Spinal cord (tissue), 10 donors: Measurements from ENCODE around the gene MARCHF5. TPM values are rescaled to one million over a fixed set of nuclear protein-coding genes. Genes with fewer than 3 reads are reported as not detected.

Experiments
- DNase-seq, 6 donors: peaks; one replicate each; pipeline versions ENCODE4 v3.0.0 to v3.0.0-alpha.2; 2013 to 2015; ENCODE audit warnings: low spot score in 6 of 6, low read depth in 4 of 6
- H3K27ac ChIP-seq: one replicate; pipeline ENCODE4 v1.5.1; 2013; ENCODE audit warnings: low read depth, low read length, control low read depth
- H3K27me3 ChIP-seq: one replicate; pipeline ENCODE4 v1.6.1; 2013; ENCODE audit warnings: low read length; ENCODE audit not compliant: control insufficient read depth, insufficient read depth
- H3K36me3 ChIP-seq: one replicate; pipeline ENCODE4 v1.6.1; 2013; ENCODE audit warnings: low read length; ENCODE audit not compliant: control insufficient read depth, insufficient read depth
- H3K4me1 ChIP-seq: one replicate; pipeline ENCODE4 v1.6.1; 2013; ENCODE audit warnings: low read length; ENCODE audit not compliant: control insufficient read depth, insufficient read depth
- H3K4me3 ChIP-seq: one replicate; pipeline ENCODE4 v1.5.1; 2013; ENCODE audit warnings: low read depth, low read length, control low read depth
- H3K9me3 ChIP-seq: one replicate; pipeline ENCODE4 v1.6.1; 2013; ENCODE audit warnings: low read length; ENCODE audit not compliant: control insufficient read depth, insufficient read depth
- whole genome bisulfite sequencing: methylation state at CpG from one replicate; pipeline ENCODE4 v1.1.5; 2013; ENCODE audit warnings: missing lambda C conversion rate; ENCODE audit not compliant: insufficient coverage; 5-methylcytosine and 5-hydroxymethylcytosine counted together
- polyA plus RNA-seq, 2 donors: library from polyadenylated mRNA; unstranded; fragments of 120-200 nt; gene quantifications; one replicate each; pipeline ENCODE4 v1.2.1, GENCODE V29; 2013; ENCODE audit not compliant: insufficient read length in 2 of 2
- total RNA-seq, 2 donors: library from RNA; depleted of rRNA in 1 of 2; stranded (reverse); fragments of 120-200 nt in 1 of 2; fragments of >200 nt in 1 of 2; gene quantifications; one replicate each; pipeline versions ENCODE4 v1.2.3 to v1.2.4, GENCODE V29; 2013 to 2014
- donor health status: healthy.

Gene MARCHF5
- total and polyA plus RNA-seq, 4 donors, result 21.0 to 62.7 (median 41.9) TPM

DNA sequence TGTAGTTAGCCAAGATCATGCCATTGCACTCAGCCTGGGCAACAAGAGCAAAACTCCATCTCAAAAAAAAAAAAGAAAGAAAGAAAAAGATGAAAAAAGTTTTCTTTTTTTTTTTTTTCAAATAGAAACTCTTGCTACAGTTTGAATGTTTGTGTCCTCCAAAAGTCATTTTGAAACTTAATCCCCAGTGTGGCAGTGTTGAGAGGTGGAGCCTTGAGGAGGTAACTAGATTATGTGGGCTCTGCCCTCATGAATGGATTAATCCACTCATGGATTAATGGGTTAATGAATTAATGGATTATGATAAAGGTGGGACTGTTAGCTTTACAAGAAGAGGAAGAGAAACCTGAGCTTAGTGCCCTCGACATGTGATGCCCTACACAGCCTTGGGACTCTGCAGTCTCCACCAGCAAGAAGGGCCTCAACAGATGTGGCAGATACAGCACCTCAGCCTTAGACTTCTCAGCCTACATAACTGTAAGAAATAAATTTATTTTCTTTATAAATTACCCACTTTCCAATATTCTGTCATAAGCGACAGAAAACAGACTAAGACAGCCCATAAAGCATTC lies 25.2 kb upstream of the MARCHF5 start:
- no peaks in the 10 kb centered on the region for H3K9me3 ChIP-seq
- no peak for DNase-seq
- no peaks in the 10 kb centered on the region for H3K27me3 ChIP-seq
- H3K27ac ChIP-seq, result no peak overlapping the region
- H3K4me1 ChIP-seq, result no peaks in the 10 kb centered on the region
- H3K36me3 ChIP-seq, result no peaks in the 10 kb centered on the region
- H3K4me3 ChIP-seq, result no peak overlapping the region
- no CpG with 5 or more reads among the region's 2 CpGs for WGBS

DNA sequence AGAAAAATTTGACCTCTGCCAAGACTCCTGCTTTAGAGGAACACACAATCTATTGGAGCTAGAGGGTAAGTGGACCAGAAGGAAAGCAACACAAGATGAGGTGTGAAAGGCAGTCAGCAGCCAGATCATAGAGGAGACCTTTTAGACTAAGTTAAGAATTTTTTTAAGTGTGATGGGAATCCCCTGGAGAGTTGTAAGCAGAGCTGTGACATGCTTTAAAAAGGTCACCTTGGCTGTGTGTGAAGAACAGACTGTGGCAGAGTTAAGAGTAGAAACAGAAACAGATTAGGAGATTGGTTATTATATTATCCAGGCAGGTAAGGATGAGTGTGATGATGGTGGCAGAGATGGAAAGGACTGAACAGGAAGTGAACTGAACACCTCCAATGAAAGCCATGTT lies 23.6 kb upstream of the MARCHF5 start:
- Histone ChIP-seq H3K27ac (no peak overlapping the region), H3K27me3 (no peaks in the 10 kb centered on the region), H3K36me3 (no peaks in the 10 kb centered on the region), H3K4me1 (no peaks in the 10 kb centered on the region), H3K9me3 (no peaks in the 10 kb centered on the region), H3K4me3 (no peak overlapping the region)
- DNase-seq, result peak in 1 of 6 donors; percentile 3

DNA sequence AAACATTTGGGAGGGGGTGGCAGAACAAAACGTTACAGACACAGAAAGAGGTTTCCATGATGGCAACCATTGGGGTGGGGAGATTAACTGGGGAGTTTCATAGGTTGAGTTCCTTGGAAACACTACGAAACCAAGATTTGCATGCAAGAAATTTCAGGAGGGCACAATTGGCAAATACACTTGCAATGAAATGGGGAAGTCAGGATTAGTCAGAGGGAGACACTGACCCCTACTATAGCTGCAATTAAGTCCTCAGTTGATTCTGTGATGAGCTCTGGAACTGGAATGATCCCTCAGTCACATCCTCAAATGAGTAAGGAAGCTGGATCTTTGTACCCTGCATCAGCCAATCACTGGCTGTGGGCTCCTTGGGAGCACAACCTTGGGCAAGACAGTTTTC lies 22.2 kb upstream of the MARCHF5 start:
- Histone ChIP-seq H3K4me1 (no peaks in the 10 kb centered on the region), H3K27me3 (no peaks in the 10 kb centered on the region), H3K4me3 (no peak overlapping the region), H3K27ac (no peak overlapping the region), H3K9me3 (no peaks in the 10 kb centered on the region), H3K36me3 (no peaks in the 10 kb centered on the region)
- WGBS, result 95% methylated on average over 2 of the region's 2 CpGs
- DNase-seq, result no peak

DNA sequence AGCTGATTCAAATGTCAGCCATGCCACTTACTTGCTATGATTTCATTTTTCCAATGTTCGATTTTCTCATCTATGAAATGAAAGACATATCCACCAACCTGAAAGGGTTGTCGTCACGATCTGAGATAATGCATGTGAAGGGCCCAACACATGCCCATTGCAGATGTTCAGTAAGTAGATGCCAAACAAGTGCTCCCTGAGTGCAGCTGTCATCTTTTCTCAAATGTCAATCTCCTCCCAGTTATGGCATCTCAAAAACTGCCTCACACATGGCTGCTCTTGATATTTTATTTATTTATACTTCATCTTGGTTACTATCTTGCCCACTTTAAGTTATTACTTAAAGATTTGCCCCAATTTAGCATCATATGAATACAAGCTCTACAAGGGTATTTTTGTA lies 16.9 kb upstream of the MARCHF5 start:
- no peaks in the 10 kb centered on the region for H3K4me1 ChIP-seq
- no peaks in the 10 kb centered on the region for H3K27me3 ChIP-seq
- H3K27ac ChIP-seq, result no peak overlapping the region
- WGBS, result 95% methylated on average over 3 of the region's 3 CpGs
- no peak overlapping the region for H3K4me3 ChIP-seq
- H3K9me3 ChIP-seq, result no peaks in the 10 kb centered on the region
- no peak for DNase-seq
- no peaks in the 10 kb centered on the region for H3K36me3 ChIP-seq

DNA sequence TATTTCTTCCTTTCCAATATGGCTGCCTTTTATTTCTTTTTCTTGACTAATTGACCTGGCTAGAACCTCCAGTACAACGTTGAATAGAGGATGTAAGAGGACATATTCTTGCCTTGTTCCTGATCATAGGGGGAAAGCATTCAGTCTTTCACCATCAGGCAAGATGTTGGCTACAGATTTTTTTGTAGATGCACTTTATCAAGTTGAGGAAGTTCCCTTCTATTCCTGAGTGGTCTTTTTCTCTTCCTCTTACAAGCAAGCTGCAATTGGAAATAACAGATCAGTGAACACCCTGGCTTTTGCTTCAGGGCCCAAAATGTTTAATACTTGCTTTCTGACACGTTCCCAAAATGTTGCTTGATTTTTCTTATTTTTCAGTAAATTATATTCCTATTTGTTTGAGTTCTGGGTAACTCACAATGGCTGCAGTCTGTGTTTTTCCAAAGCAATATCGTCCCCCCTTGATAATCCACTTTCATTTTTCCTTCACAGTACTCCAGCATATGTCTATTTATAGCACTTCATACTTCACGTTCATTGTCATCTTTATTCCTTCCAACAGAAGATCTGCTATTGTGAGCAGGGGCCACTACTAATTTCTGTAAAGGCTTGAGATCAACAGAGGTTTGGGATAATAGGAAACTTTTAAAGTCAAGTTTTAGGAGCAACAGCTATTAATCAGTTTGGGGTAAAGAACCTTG lies 11.8 kb upstream of the MARCHF5 start:
- Histone ChIP-seq H3K4me3 (no peak overlapping the region), H3K27ac (no peak overlapping the region), H3K36me3 (no peaks in the 10 kb centered on the region), H3K27me3 (no peaks in the 10 kb centered on the region), H3K4me1 (no peaks in the 10 kb centered on the region), H3K9me3 (no peaks in the 10 kb centered on the region)
- DNase-seq, result no peak
- 71% methylated on average over 1 of the region's 4 CpGs for WGBS

DNA sequence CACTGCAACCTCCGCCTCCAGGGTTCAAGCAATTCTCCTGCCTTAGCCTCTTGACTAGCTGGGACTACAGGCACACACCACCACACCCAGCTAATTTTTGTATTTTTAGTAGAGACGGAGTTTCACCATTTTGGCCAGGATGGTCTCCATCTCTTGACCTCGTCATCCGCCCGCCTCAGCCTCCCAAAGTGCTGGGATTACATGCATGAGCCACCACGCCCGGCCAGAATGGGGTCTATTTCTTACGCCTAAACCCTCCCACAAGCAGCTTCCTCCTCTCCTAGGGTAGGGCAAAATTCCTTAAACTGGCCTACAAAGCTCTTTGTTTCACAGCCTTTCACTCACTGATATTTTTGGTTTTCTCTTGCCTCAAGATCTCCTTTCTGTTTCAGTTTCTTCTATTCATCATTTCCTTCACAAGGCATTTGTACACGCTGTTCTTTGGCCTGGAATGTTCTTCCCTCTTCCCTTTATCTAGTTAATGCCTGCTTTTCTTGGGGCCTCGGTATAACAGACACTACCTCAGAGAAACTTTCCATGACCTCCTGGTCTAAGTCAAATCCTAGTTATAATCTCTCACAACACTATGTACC lies 6.8 kb upstream of the MARCHF5 start:
- Histone ChIP-seq H3K9me3 (no peaks in the 10 kb centered on the region), H3K27me3 (no peaks in the 10 kb centered on the region), H3K36me3 (no peaks in the 10 kb centered on the region), H3K4me3 (no peak overlapping the region), H3K27ac (no peak overlapping the region), H3K4me1 (no peaks in the 10 kb centered on the region)
- DNase-seq, result no peak
- 84% methylated on average over 9 of the region's 10 CpGs for WGBS

DNA sequence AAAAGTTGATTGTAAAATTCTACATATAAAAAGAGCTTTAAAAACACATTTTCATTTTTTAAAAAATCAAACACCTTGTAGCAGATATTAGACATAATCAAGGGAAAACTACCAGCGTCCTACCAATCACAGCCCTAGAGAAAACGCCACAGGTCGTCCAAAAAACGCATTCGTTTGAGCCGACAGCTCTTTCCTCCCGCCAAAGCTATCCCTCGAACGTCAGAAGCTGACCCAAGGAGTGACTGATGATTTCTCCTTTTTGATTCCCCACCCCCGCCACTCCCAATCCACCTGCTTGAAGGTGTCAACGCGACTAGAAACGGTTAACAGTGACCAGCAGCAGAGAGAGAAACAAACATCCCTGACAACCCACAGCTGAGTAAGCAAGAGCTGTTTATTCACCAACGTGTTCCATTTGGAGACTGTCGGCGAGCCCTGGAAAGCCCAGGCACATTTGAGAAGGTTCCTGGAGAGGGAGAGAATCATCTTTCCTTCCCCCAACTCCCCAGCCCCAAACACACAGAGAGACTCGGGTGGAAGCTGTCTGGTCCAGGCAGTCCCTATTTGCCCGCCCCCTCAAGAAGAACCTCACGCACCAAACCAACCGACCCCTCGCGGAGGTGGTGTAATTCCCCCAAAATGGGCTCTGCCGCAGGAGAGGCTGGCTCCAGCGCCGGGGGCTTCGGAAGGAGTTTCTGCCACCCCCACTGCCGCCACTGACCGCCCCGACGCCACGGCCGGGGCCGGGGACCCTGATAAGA lies 711 bp upstream of the MARCHF5 start:
- H3K27me3 ChIP-seq, result no peaks in the 10 kb centered on the region
- peak overlapping the region; percentile 99 for H3K4me3 ChIP-seq
- no peaks in the 10 kb centered on the region for H3K9me3 ChIP-seq
- peak; percentile 8 to 77 (median 49) for DNase-seq
- peaks cover 8% of the 10 kb centered on the region for H3K36me3 ChIP-seq
- peak overlapping the region; percentile 94 for H3K27ac ChIP-seq
- WGBS, result under 1% methylated on average over 28 of the region's 33 CpGs
- peaks cover 15% of the 10 kb centered on the region for H3K4me1 ChIP-seq

DNA sequence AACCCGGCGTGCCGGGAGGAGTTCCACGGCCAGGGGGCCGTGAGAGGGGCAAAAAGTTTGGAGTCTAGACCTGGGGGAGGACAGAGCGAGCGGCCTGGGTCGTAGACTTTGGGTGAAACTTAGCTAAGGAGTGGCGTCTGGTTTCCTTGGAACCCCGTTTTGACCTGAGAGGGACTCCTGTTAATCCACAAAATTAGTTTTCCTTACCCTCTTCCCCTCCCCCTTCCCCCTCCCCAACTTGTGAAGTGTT lies 574 bp downstream of the MARCHF5 start:
- no peaks in the 10 kb centered on the region for H3K27me3 ChIP-seq
- WGBS, result 0% methylated on average over 6 of the region's 10 CpGs
- no peak for DNase-seq

DNA sequence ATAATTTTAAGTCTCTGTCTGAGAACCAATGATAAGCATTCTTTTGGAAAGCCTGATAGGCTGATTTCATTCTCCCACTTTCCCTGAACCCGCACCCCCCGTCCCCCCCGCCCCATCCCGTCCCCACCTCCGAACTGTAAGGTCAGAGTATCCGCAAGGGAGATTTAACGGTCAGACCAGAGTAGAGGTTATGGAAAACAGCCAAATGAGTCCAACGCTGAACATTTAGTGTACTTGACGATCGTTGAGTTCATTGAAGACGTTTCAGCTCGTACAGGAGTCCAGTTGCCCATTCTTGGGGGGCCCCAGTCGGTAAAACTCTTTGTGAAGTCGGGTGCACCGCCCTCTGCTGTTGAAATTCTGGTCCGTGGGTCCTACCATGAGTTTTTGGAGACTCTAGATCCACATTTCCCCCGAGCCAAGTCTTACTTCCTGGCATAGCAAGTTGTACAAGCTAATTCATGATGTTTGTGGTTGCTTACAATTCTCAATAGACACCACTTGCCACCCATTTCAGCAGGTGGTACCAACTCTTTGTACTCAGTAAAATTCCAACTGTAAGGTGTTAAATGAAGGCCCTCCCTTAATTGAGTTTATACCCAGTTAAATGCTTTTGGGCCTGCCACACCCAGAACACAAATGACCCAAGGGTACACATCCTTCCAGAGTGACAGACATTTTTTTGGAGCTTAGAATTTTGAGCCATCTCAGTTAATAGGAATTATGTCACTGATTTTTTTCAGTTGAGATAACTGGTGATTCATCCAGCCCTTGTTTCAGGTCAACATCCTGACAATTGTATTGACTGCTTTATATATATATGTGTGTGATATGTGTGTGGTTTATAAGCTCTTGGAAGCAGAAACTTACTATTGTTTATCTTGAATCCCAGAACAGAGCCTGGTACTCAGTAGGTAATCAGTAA lies 1.2 kb downstream of the MARCHF5 start:
- WGBS, result 1% methylated on average over 11 of the region's 17 CpGs
- Histone ChIP-seq H3K4me3 (peak overlapping the region; percentile 99), H3K27me3 (no peaks in the 10 kb centered on the region), H3K4me1 (peaks cover 15% of the 10 kb centered on the region), H3K9me3 (no peaks in the 10 kb centered on the region), H3K27ac (no peak overlapping the region), H3K36me3 (peaks cover 8% of the 10 kb centered on the region)
- peak in 4 of 6 donors; percentile 3 to 69 (median 38) for DNase-seq

More for the DNA sequence above, 574 bp downstream of the MARCHF5 start:
- no peaks in the 10 kb centered on the region for H3K9me3 ChIP-seq
- H3K4me3 ChIP-seq, result peak overlapping the region; percentile 99
- H3K36me3 ChIP-seq, result peaks cover 8% of the 10 kb centered on the region
- peak overlapping the region; percentile 89 for H3K27ac ChIP-seq
- peaks cover 15% of the 10 kb centered on the region for H3K4me1 ChIP-seq
